Smooth muscle cell (in vitro differentiated cells): ENCODE measurements around the gene KDM4D. TPM values are rescaled to one million over a fixed set of nuclear protein-coding genes. Genes with fewer than 3 reads are reported as not detected.
A peak's percentile ranks its signal among the peaks of the same experiment; 100 is the strongest.

ENCODE experiments used
- DNase-seq: peaks from one replicate; lab custom pipeline; 2025; ENCODE audit not compliant: unreplicated experiment; lab: John Stamatoyannopoulos, UW
- H2AFZ ChIP-seq: fragments of 200-600 bp; sonication (generic); 2 replicates; pipeline ENCODE4 v1.6.0; 2016; ENCODE audit warnings: antibody characterized with exemption, low read depth, mild to moderate bottlenecking
- H3F3A ChIP-seq: fragments of 200-600 bp; sonication (generic); 2 replicates; pipeline ENCODE4 v1.6.0; 2017; ENCODE audit warnings: antibody characterized with exemption, low read depth
- H3K27ac ChIP-seq: fragments of 200-600 bp; sonication (generic); 2 replicates; pipeline ENCODE4 v1.5.1; 2016; ENCODE audit warnings: low read depth, mild to moderate bottlenecking
- H3K27me3 ChIP-seq: fragments of 200-600 bp; sonication (generic); 2 replicates; pipeline ENCODE4 v1.6.1; 2016; ENCODE audit warnings: low read depth, mild to moderate bottlenecking
- H3K36me3 ChIP-seq: fragments of 200-600 bp; sonication (generic); 2 replicates; pipeline ENCODE4 v1.5.1; 2016; ENCODE audit warnings: low read depth
- H3K4me1 ChIP-seq: fragments of 200-600 bp; sonication (generic); 2 replicates; pipeline ENCODE4 v1.5.1; 2016; ENCODE audit warnings: low read depth
- H3K4me2 ChIP-seq: fragments of 200-600 bp; sonication (generic); 2 replicates; pipeline ENCODE4 v1.6.0; 2016; ENCODE audit warnings: mild to moderate bottlenecking
- H3K4me3 ChIP-seq: fragments of 200-600 bp; sonication (generic); 2 replicates; pipeline ENCODE4 v1.5.1; 2016; ENCODE audit warnings: mild to moderate bottlenecking
- H3K79me2 ChIP-seq: fragments of 200-600 bp; sonication (generic); 2 replicates; pipeline ENCODE4 v1.6.0; 2016; ENCODE audit warnings: low read depth, mild to moderate bottlenecking
- H3K9ac ChIP-seq: fragments of 200-600 bp; sonication (generic); 2 replicates; pipeline ENCODE4 v1.6.0; 2016; ENCODE audit warnings: low read depth
- H3K9me3 ChIP-seq: fragments of 200-600 bp; sonication (generic); replicated peaks from 2 replicates; pipeline ENCODE4 v1.5.1; 2016; ENCODE audit warnings: low read depth
- H4K20me1 ChIP-seq: fragments of 200-600 bp; sonication (generic); 2 replicates; pipeline ENCODE4 v1.6.0; 2016; ENCODE audit warnings: low read depth
- WGBS: methylation state at CpG from one replicate; pipeline ENCODE4 v1.1.7; 2016; ENCODE audit warnings: low lambda C conversion rate; 5-methylcytosine and 5-hydroxymethylcytosine counted together
- polyA plus RNA-seq: library from polyadenylated mRNA; unstranded; fragments of >200 nt; fragmentation: Nextera tagmentation; extraction: Ambion mirVana; gene quantifications from 2 replicates; pipeline ENCODE4 v1.2.1, GENCODE V29; 2016
- total RNA-seq: library from RNA; depleted of rRNA; stranded (reverse); fragments of >200 nt; gene quantifications from 2 replicates; pipeline ENCODE4 v1.2.3, GENCODE V29; 2014
- TF ChIP-seq, protein P1 (sequence below): fragments of 200-600 bp; sonication (generic); IDR thresholded peaks from 2 replicates; pipeline ENCODE4 v1.5.1; 2017; ENCODE audit warnings: borderline replicate concordance, mild to moderate bottlenecking, antibody characterized with exemption; ENCODE audit not compliant: insufficient read depth, poor library complexity, severe bottlenecking

Gene KDM4D
- total and polyA plus RNA-seq, 2 experiments from 2014 or later, result 0.63 to 1.4 TPM

DNA sequence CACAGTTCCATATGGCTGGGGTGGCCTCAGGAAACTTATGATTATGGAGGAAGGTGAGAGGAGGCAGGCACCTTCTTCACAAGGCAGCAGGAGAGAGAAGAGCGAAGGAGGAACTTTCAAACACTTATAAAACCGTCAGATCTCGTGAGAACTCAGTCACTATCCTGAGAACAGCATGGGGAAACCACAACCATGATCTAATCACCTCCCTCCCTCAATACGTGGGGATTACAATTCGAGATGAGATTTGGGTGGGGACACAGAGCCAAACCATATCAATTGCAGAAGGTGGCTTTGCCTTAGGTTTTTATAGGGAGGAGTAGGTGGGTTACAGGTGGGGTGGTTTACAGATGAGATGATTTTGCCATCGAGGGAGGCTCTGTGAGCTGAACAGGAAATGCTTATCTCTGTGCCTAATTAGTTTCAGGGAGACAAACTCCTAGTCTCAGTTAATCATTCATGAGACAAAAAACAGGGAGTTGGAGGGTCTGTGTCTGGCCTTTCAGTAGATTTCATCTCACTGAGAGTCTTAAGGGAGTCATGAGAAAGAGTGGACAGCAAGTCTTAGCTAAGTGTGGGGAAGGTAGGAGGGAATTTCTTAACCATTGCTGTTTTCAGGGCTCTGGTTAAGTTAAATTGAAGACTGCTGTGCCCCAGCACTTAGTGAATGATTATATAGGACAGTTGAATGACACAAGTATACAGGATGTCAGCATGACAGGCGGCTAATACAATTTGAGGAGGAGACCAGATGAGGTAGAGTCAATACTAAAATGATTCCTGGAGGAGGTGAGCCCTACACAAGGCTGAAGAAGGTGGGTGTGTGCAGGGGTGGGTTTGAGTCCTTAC is 47.9 kb upstream of the KDM4D start:
- peak overlapping the region; percentile 77 for H3K27ac ChIP-seq
- H3K9me3 ChIP-seq, result no peaks in the 10 kb centered on the region
- H3K79me2 ChIP-seq, result no peaks in the 10 kb centered on the region
- H3K4me3 ChIP-seq, result no peak overlapping the region
- TF ChIP-seq, protein P1, sequence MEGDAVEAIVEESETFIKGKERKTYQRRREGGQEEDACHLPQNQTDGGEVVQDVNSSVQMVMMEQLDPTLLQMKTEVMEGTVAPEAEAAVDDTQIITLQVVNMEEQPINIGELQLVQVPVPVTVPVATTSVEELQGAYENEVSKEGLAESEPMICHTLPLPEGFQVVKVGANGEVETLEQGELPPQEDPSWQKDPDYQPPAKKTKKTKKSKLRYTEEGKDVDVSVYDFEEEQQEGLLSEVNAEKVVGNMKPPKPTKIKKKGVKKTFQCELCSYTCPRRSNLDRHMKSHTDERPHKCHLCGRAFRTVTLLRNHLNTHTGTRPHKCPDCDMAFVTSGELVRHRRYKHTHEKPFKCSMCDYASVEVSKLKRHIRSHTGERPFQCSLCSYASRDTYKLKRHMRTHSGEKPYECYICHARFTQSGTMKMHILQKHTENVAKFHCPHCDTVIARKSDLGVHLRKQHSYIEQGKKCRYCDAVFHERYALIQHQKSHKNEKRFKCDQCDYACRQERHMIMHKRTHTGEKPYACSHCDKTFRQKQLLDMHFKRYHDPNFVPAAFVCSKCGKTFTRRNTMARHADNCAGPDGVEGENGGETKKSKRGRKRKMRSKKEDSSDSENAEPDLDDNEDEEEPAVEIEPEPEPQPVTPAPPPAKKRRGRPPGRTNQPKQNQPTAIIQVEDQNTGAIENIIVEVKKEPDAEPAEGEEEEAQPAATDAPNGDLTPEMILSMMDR, result no peak
- H3K9ac ChIP-seq, result no peak overlapping the region
- no peak overlapping the region for H2AFZ ChIP-seq
- peak overlapping the region; percentile 56 for H3K4me2 ChIP-seq
- WGBS, result 38% methylated on average over 7 of the region's 7 CpGs
- peaks cover 11% of the 10 kb centered on the region for H3K4me1 ChIP-seq
- H3K36me3 ChIP-seq, result no peaks in the 10 kb centered on the region
- DNase-seq, result no peak
- H4K20me1 ChIP-seq, result no peaks in the 10 kb centered on the region
- peaks cover 7% of the 10 kb centered on the region for H3F3A ChIP-seq
- no peaks in the 10 kb centered on the region for H3K27me3 ChIP-seq

DNA sequence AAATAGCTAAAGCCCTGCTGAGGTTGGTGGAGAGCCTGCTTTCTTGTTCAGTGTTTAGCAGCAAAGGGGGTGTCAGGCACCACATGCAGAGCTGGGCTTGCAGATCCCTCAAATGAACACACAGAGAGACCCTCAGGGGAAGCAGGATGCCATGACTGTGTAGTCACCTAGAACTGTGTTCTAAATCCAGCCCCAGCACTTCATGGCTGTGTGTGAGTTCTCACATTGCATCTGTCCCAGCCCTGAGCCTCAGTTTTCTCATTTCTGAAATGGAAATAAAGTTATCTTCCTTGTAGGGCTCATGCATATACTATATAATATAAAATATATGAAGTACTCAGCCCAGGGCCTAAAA is 47.3 kb upstream of the KDM4D start:
- no peak overlapping the region for H3K9ac ChIP-seq
- no peak for DNase-seq
- no peak overlapping the region for H2AFZ ChIP-seq

DNA sequence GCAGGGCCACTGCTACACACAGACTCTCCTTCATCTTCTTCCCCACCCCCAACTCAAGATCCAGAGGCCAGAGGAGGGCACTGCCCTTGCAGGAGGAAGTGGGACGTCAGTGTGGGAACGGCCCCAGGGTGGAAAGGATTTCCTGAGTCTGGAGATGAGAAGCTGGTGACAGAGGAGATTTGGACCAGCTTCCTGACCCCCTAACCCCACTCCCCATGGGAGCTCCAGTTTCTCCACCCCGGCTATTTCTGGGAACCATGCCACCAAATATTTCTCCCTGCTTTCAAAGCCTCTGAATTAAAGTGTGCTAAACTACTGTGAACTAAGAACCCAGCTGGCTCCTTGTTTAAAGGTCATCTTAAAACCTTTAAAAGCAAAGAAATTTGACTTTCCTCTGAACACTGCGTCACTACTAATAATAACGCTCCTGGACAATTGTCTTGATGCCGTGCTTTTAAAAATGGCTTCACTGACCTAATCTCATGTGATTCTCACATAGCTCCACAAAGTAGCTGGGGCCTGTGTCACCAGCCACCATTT is 46.7 kb upstream of the KDM4D start:
- no peak overlapping the region for H3K4me3 ChIP-seq
- peaks cover 7% of the 10 kb centered on the region for H3F3A ChIP-seq
- 12% methylated on average over 6 of the region's 6 CpGs for WGBS
- H3K9me3 ChIP-seq, result no peaks in the 10 kb centered on the region
- peak overlapping the region; percentile 3 for H3K9ac ChIP-seq
- H3K79me2 ChIP-seq, result no peaks in the 10 kb centered on the region
- H3K4me1 ChIP-seq, result peaks cover 11% of the 10 kb centered on the region
- peak overlapping the region; percentile 56 for H3K4me2 ChIP-seq
- peak overlapping the region; percentile 77 for H3K27ac ChIP-seq
- H2AFZ ChIP-seq, result no peak overlapping the region
- DNase-seq, result peak; percentile 9
- no peaks in the 10 kb centered on the region for H4K20me1 ChIP-seq
- no peaks in the 10 kb centered on the region for H3K36me3 ChIP-seq
- no peaks in the 10 kb centered on the region for H3K27me3 ChIP-seq
- TF ChIP-seq, protein P1, result no peak

More for the DNA sequence above, 47.3 kb upstream of the KDM4D start:
- H3K27ac ChIP-seq, result peak overlapping the region; percentile 77
- peaks cover 11% of the 10 kb centered on the region for H3K4me1 ChIP-seq
- no peaks in the 10 kb centered on the region for H3K27me3 ChIP-seq
- no peaks in the 10 kb centered on the region for H3K36me3 ChIP-seq
- no peaks in the 10 kb centered on the region for H3K79me2 ChIP-seq
- peaks cover 7% of the 10 kb centered on the region for H3F3A ChIP-seq
- H4K20me1 ChIP-seq, result no peaks in the 10 kb centered on the region
- H3K4me3 ChIP-seq, result no peak overlapping the region
- TF ChIP-seq, protein P1, result no peak
- H3K9me3 ChIP-seq, result no peaks in the 10 kb centered on the region
- H3K4me2 ChIP-seq, result peak overlapping the region; percentile 56
